Measurements from ENCODE around the gene EPAS1.

Gene EPAS1

GRCh38 chr2:46308629-46309028 is 11.4 kb downstream of the EPAS1 start:
- peaks cover 98% of the 10 kb centered on the region for H3K4me1 ChIP-seq (ENCODE audit: insufficient read depth, poor library complexity, severe bottlenecking)
- H3K27me3 ChIP-seq (ENCODE audit: insufficient read depth, poor library complexity, severe bottlenecking) = no peaks in the 10 kb centered on the region
- no peak overlapping the region for H3K4me3 ChIP-seq (ENCODE audit: severe bottlenecking)
- peaks cover 24% of the 10 kb centered on the region for H3K36me3 ChIP-seq (ENCODE audit: low read depth)
- no peak for DNase-seq (ENCODE audit: low spot score)
- no peak for TF ChIP-seq CTCF (IDR thresholded peaks at IDR 0.05; ENCODE audit: poor library complexity, severe bottlenecking)
- no peaks in the 10 kb centered on the region for H3K9me3 ChIP-seq (ENCODE audit: severe bottlenecking)
- ATAC-seq (ENCODE audit: low read depth) = no peak
- H3K27ac ChIP-seq (ENCODE audit: poor library complexity, severe bottlenecking) = peak overlapping the region; percentile 97

DNA sequence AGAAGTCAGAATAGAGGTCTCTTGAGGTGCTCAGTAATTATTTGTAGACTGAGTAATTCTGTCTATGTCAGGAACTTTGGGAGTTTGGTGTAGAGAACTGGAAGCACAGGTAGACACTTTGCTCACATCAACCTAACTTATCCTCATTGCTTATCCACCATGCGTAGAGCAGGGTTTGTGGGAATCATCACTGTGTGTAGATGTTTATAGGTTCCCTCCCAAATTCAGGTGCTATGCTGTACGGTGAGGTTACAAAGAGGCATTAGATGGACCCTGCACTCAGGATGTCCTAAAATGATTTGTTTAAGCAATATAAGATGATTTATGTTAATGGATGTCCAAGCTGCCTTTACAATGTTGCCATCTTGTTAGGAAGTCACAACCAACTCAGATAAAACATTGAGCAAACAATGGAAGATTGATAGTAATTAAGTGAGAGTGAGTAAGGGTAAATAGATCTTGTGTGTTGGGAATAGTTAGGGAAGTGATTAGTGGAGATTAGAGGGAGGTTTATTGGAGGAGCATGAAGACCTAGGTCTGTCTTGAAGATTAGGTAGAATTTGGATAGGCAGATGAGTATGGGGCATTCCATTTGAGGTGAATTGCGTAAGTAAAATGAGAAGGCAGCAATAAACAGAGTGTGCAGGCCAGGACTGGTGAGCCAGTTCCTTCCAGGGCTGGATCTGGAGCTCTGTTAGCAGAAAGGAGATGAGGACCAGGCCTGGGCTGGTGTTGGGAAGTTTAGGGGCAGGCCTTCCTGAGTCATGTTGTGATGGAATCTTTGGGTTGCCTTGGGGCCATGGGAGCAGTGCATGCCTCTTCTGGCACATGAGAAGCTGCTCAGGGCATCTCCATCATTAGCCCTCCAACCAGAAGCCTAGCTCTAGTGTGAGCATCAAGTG is 12.1 kb downstream of the EPAS1 start:
- ATAC-seq (ENCODE audit: low read depth) (peak; percentile 71), DNase-seq (ENCODE audit: low spot score) (peak; percentile 84)
- H3K27me3 ChIP-seq (ENCODE audit: insufficient read depth, poor library complexity, severe bottlenecking) = no peaks in the 10 kb centered on the region
- TF ChIP-seq CTCF (IDR thresholded peaks at IDR 0.05; ENCODE audit: poor library complexity, severe bottlenecking) = no peak
- H3K4me1 ChIP-seq (ENCODE audit: insufficient read depth, poor library complexity, severe bottlenecking) = peaks cover 96% of the 10 kb centered on the region
- no peak overlapping the region for H3K4me3 ChIP-seq (ENCODE audit: severe bottlenecking)
- no peaks in the 10 kb centered on the region for H3K9me3 ChIP-seq (ENCODE audit: severe bottlenecking)
- H3K27ac ChIP-seq (ENCODE audit: poor library complexity, severe bottlenecking) = peak overlapping the region; percentile 97
- H3K36me3 ChIP-seq (ENCODE audit: low read depth) = peaks cover 20% of the 10 kb centered on the region

DNA sequence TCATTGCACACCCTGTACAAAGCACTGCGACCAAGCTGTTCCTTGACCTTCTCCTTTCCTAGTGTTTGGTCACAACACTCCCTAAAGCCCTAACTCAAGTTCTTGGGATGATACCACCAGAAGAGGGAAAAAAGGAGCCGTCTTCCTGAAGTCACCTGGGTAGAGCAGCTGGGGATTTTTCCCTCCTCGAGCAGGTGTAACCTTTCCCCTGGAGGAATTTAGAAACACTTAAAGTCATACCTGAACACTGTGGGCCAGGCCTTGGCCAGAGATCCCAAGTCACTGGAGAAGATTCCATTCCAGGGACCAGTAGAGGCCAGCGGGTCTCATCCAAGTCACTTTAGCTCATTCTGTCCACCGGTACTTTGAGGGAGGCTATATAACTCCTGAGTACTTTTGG is 13.2 kb downstream of the EPAS1 start:
- no peaks in the 10 kb centered on the region for H3K27me3 ChIP-seq (ENCODE audit: insufficient read depth, poor library complexity, severe bottlenecking)
- H3K9me3 ChIP-seq (ENCODE audit: severe bottlenecking) = no peaks in the 10 kb centered on the region
- peak overlapping the region; percentile 97 for H3K27ac ChIP-seq (ENCODE audit: poor library complexity, severe bottlenecking)
- H3K36me3 ChIP-seq (ENCODE audit: low read depth) = peaks cover 9% of the 10 kb centered on the region
- H3K4me3 ChIP-seq (ENCODE audit: severe bottlenecking) = no peak overlapping the region
- DNase-seq (ENCODE audit: low spot score) (no peak), ATAC-seq (ENCODE audit: low read depth) (no peak)
- no peak for TF ChIP-seq CTCF (IDR thresholded peaks at IDR 0.05; ENCODE audit: poor library complexity, severe bottlenecking)
- peaks cover 95% of the 10 kb centered on the region for H3K4me1 ChIP-seq (ENCODE audit: insufficient read depth, poor library complexity, severe bottlenecking)

- Histone ChIP-seq H3K36me3 (ENCODE audit: low read depth) (peaks cover 8% of the 10 kb centered on the region), H3K9me3 (ENCODE audit: severe bottlenecking) (no peaks in the 10 kb centered on the region), H3K27me3 (ENCODE audit: insufficient read depth, poor library complexity, severe bottlenecking) (no peaks in the 10 kb centered on the region), H3K27ac (ENCODE audit: poor library complexity, severe bottlenecking) (peak overlapping the region; percentile 97), H3K4me1 (ENCODE audit: insufficient read depth, poor library complexity, severe bottlenecking) (peaks cover 95% of the 10 kb centered on the region), H3K4me3 (ENCODE audit: severe bottlenecking) (no peak overlapping the region)
- DNase-seq (ENCODE audit: low spot score) (no peak), ATAC-seq (ENCODE audit: low read depth) (no peak)
- TF ChIP-seq CTCF (IDR thresholded peaks at IDR 0.05; ENCODE audit: poor library complexity, severe bottlenecking) = no peak
Measured at GRCh38 chr2:46311651-46312223, 14.5 kb downstream of the EPAS1 start.

DNA sequence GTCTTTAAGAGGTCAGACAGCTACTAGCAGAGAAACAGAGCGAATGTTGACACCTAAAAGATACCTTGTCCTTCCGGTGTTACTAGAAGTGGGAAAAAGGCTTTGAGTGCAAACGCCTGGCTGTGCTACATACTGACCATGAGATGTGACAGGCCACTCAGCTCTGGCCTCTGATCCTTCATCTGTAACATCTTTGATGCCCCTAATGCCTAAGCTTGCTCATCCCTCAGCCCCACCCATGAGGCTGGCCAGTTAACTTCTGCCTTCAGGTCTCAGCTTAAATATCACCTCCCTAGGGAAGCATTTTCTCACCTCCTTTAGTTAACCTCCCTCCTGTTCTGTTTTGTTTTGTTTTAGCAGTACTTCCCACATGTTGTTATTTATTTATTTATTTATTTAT is 15.9 kb downstream of the EPAS1 start:
- Histone ChIP-seq H3K4me3 (ENCODE audit: severe bottlenecking) (no peak overlapping the region), H3K4me1 (ENCODE audit: insufficient read depth, poor library complexity, severe bottlenecking) (peaks cover 95% of the 10 kb centered on the region), H3K27me3 (ENCODE audit: insufficient read depth, poor library complexity, severe bottlenecking) (no peaks in the 10 kb centered on the region), H3K9me3 (ENCODE audit: severe bottlenecking) (no peaks in the 10 kb centered on the region), H3K36me3 (ENCODE audit: low read depth) (peaks cover 16% of the 10 kb centered on the region), H3K27ac (ENCODE audit: poor library complexity, severe bottlenecking) (peak overlapping the region; percentile 97)
- ATAC-seq (ENCODE audit: low read depth) (no peak), DNase-seq (ENCODE audit: low spot score) (no peak)
- TF ChIP-seq CTCF (IDR thresholded peaks at IDR 0.05; ENCODE audit: poor library complexity, severe bottlenecking) = no peak

Measured in RWPE2 (cell line).